HG02943 (cell line): ENCODE measurements around the gene AKNA.

ENCODE experiments used
- ATAC-seq: cut with Tn5 transposase; IDR thresholded peaks from one replicate; pipeline ENCODE4 v1.9.1; 2021; ENCODE audit warnings: mild to moderate bottlenecking, low read depth, moderate library complexity; ENCODE audit not compliant: unreplicated experiment

AKNA gene

GRCh38 chr9:114387680-114388356 lies at the start of gene AKNA:
TSS of gene AKNA (minus strand) at chr9:114387982. CDS start at chr9:114381333, 6,649 bp downstream.
- ATAC-seq: no peak

GRCh38 chr9:114437401-114437893 lies 49.7 kb upstream of the AKNA start:
- no peak for ATAC-seq

GRCh38 chr9:114434878-114435311 lies 47.1 kb upstream of the AKNA start:
- ATAC-seq: no peak

GRCh38 chr9:114433720-114434255 lies 46.0 kb upstream of the AKNA start:
- ATAC-seq: no peak

- ATAC-seq: no peak
Measured at GRCh38 chr9:114433086-114433485, 45.3 kb upstream of the AKNA start.

DNA sequence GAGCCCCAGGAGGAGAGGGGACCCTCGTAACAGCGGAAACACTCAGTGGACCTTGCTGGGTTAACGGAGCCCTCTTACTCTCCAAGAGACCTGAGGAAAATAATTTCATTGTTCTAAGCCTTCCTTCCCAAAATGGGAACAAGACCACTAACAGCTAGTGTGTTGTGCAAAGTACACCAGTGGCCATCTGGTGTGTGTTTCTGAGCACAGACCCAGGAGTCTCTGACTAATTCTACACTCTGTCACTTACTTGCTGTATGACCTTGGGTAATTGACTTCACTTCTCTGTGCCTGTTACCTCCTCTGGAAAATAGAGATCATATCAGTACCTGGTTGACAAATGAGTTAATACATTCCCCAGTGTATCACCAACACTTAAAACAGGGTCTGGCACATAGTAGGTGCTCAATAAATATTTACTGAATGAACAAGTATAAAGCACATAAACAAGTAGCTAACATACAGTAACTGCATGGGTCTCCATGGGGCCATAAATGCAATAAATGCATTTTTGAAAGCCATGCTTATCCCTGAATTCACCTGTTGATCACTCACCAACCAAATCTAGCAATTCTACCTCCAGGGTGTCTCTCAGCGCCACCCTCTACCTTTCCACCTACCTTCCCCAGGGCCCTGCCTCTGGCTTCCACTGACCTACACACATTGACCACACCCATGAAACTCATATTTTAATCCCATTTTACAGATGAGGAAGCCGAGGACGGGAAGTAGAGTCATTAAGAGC lies 44.7 kb upstream of the AKNA start:
- no peak for ATAC-seq

- ATAC-seq: no peak
Measured at GRCh38 chr9:114431770-114432169, 44.0 kb upstream of the AKNA start.

GRCh38 chr9:114431003-114431402 lies 43.2 kb upstream of the AKNA start:
- no peak for ATAC-seq

GRCh38 chr9:114430457-114430856 lies 42.7 kb upstream of the AKNA start:
- ATAC-seq: no peak

- no peak for ATAC-seq
Measured at GRCh38 chr9:114429488-114429887, 41.7 kb upstream of the AKNA start.

DNA sequence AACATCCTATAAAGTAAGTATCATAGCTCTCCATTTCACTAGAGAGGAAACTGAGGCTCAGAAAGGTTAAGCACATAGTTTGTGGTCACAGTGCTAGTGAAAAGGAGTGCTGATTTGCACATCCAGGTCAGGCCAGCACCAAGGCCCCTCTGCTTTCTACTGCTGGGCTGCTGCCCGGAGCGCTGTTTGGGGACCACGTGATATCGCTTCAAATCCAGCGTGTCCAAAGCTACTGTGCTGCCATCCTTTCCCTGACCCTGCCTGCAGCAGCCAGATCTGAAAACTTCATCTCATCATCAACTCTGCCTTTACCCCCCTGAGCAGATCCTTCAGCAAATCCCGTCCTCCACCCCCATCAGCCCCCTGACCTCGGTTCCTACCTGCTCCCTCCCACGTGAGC lies 40.7 kb upstream of the AKNA start:
- ATAC-seq: no peak

GRCh38 chr9:114427644-114428043 lies 39.9 kb upstream of the AKNA start:
- ATAC-seq: no peak

GRCh38 chr9:114426046-114426948 lies 38.5 kb upstream of the AKNA start:
- ATAC-seq: no peak

- ATAC-seq: no peak
Measured at GRCh38 chr9:114425126-114425525, 37.3 kb upstream of the AKNA start.

- ATAC-seq: no peak
Measured at GRCh38 chr9:114424126-114424525, 36.3 kb upstream of the AKNA start.

- ATAC-seq: no peak
Measured at GRCh38 chr9:114423181-114423580, 35.4 kb upstream of the AKNA start.

DNA sequence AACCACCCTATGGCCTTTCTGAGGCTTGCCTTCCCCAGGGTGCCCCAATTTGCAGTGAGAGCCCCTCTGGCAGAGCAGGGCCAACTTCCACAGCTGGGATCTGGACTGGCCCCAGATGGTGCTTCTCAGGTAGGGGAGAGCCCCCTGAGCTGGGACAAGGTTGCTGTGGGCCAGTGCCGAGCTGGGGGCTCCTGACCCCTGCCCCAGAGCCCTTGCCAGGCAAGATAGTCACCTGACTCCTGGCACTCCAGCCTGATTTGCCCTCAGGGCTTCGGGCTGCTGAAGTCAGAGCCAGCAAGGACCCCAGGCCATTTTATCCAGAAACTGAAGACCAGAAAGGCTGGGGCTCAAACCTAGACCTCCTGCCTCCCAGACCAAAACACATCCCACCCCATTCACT lies 33.4 kb upstream of the AKNA start:
- ATAC-seq: no peak

DNA sequence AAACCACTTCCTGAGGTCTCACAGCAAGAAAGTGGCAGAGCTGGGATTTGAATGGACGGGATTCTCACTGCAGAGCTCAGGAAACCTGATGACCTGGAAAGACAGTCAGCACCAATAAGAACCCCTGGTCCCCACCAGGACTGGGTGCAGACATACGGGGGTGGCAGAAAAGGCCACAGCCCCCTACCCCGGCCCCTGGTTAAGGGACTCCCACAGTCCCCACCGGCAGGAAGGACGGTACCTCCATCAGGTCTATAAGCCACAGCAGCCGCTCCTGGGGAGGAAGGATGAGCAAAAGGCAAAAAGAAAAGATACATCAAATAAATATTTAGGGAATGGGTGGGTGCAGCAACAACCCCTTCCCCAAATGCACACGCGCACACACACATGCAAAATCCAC lies 32.0 kb upstream of the AKNA start:
- ATAC-seq: no peak

GRCh38 chr9:114418053-114418452 lies 30.3 kb upstream of the AKNA start:
- no peak for ATAC-seq

- ATAC-seq: no peak
Measured at GRCh38 chr9:114417511-114417910, 29.7 kb upstream of the AKNA start.

- no peak for ATAC-seq
Measured at GRCh38 chr9:114416906-114417305, 29.1 kb upstream of the AKNA start.
